HG03175 (cell line): ENCODE measurements around the gene SKAP2.
"Not testable (repeated sequence)": the region's sequence is repeated elsewhere in the genome, so short reads cannot be mapped to it uniquely, and the experiment has no call there.

Experiments used
- ATAC-seq: cut with Tn5 transposase; IDR thresholded peaks from one replicate; pipeline ENCODE4 v1.9.1; 2021; ENCODE audit warnings: mild to moderate bottlenecking, moderate library complexity; ENCODE audit not compliant: unreplicated experiment

Gene SKAP2

DNA sequence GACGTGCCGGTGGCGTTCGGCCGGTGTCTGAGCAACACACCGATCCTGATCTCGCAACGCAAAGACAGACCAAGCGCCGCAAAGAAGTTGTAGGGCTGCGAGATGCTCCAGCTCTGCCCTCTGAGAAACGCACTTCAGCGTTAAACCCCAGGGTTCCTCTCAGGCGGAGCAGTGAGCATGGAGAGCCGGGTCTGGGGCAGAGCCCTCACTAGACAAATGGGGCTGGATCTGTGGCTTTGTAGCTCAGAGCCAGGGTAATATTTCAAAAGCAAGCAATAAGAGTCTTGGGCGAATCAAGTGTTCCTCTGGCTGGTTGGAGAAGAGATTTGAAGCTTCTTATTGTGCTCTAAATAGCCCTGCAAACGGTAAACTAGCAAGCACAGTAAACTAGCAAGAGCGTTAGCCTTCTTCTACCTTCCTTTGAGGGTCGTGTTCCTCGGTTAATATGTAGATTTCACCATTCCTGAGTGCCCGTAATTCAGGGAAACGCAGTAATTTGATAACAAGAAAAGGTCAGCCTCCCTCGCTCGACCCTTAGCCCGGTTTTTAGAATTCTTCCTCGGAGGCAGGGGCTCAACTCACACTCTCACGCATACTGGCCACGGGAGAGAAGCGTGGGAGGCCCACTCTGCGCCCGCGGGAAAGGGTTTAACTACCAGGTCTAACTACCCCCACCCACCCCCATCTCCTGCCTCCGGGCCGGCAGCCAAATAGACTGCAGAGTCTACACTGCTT is 6.7 kb downstream of the SKAP2 start:
- peak; percentile 57 for ATAC-seq

- no peak for ATAC-seq
These were observed 7.3 kb downstream of the SKAP2 start for GRCh38 chr7:26857170-26857505.

GRCh38 chr7:26856176-26856985 is 8.0 kb downstream of the SKAP2 start:
- ATAC-seq, result no peak

DNA sequence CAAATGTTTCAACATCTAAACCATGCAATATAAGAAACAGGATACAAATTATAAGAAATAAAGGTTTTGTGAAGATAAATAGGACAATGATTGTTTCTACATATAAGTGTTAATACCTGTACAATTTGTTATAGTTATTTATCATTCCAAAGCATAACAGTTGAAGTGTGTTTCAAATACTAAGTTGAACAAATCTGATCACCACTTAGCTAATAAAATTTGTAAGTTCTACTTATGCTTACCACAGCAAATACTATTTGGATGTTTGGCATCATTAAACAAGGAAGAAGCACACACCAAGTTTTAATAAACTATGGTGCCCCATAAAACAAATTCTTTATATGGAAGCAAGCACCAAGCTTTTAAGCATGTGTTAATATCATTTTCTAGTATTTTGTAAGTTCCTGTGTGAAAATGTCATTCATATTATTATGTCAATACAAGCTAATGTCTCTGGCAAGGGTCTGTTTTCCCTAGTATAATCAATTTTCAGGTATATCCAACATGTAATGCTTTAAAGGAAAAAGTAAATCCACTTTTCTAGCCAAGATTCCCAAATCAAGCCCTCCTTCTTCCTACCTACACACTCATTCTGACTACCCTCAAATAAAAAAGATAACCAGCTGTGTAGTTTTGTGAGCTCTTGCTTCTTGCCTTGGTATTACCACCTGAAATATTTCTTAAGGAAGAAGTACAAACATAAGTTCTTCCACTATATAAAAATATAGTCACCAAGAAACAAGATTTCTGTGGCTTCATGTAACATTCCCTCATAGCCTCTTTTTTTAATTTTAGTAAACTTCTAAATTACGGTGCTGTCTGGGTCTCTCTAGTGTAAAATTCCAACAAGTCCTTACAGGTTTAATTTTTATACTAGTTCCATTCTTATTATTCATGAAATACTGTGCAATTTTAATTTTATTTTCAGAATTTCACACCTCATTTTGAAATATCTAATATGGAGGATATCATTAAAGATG is 9.2 kb downstream of the SKAP2 start:
- no peak for ATAC-seq

GRCh38 chr7:26853788-26854393 is 10.5 kb downstream of the SKAP2 start:
- ATAC-seq, result no peak

GRCh38 chr7:26850193-26850651 is 14.2 kb downstream of the SKAP2 start:
- ATAC-seq, result no peak

DNA sequence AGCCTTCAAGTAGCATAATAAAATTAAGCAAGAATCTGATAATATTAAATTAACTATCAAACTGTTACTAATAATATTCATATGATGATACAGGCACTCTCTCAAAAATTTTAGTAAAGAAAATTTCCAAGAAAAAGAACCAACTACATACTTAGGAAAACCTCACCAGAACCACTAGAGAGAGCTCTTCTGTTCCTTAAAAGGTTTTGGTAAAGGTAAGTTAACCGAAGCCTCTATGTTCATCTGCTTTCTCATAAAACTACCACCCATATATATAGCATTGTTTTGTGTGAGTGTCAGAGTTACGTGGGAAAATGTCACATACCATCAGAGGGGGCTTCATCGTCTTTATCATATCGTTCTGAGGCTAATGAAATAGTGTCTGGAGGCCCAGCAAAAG is 20.7 kb downstream of the SKAP2 start:
- ATAC-seq, result no peak

- ATAC-seq, result no peak
These were observed 21.5 kb downstream of the SKAP2 start for GRCh38 chr7:26842897-26843296.

DNA sequence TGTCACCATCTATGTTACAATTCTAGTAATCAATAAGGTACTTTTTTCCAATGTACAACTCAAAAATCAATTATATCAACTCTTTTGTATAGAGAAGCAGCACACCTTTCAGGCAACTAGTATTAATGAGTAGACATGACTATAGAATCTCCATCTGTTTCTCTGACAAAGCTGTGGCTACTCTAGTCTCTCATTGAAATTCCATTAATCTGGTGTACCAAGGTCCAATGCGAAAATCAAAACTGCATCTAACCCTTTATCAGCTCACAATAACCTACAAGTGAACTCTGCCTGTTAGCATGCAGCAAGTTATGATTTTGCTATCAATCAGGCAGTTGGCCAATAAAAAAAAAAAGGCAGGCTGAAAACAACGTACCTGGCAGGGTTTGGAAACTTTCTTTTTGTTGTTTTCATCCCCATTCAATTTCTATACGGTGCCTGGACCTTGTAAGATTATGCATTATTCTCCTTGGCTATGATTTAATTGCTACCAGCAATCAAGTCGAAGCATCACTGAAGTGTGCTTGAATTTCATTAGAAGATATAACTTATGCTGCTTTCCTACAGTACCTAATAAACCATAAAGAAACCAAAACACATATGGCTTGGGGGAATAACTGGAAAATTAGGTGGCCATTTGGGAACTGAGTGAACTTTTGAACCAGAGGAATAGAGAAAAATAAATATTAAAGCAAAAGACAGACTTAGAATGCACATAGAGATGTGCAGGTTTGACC is 23.2 kb downstream of the SKAP2 start:
- ATAC-seq, result no peak

DNA sequence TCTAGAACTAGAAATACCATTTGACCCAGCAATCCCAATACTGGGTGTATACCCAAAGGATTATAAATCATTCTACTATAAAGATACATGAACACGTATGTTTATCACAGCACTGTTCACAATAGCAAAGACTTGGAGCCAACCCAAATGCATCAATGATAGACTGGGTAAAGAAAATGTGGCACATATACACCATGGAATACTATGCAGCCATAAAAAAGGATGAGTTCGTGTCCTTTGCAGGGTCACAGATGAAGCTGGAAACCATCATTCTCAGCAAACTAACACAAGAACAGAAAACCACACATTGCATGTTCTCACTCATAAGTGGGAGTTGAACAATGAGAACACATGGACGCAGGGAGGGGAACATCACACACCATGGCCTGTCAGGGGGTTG is 27.6 kb downstream of the SKAP2 start:
- ATAC-seq, result not testable (repeated sequence)

DNA sequence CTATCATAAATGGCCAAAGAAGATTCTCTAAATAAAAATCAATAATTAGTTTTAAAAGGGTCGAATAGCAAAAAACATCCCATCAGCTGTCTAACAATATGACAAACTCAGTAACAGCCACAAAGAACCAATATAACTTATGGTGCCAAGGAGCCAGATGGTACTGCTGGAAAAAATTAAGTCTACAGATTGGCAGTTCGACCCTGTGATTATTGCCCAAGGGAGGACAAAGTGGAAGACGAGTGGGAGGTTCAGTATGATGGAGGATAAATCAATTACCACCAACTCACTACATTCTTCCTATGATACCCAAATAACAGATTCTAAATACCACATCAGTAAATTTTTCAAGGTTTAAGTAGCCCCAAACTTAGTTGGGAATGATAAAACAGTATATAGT is 49.0 kb downstream of the SKAP2 start:
- no peak for ATAC-seq

DNA sequence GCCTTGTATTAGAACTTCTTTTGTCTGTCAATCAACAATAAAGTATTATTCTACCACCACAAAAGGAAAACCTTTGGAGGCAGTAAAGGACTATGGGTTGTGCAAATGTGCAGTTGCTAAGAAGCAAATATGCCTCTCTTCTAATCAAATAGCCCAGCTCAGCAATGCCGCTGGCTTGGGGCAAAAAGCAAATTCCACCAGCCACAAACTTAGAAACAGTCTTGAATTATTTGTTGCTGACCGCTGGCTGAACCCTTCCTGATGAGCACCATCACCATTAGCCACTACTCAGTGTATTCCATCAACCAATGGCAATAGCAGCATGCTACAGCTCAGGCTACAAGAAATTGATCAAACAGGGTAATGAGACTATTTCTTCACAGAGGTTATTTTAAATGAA is 51.0 kb downstream of the SKAP2 start:
- no peak for ATAC-seq

DNA sequence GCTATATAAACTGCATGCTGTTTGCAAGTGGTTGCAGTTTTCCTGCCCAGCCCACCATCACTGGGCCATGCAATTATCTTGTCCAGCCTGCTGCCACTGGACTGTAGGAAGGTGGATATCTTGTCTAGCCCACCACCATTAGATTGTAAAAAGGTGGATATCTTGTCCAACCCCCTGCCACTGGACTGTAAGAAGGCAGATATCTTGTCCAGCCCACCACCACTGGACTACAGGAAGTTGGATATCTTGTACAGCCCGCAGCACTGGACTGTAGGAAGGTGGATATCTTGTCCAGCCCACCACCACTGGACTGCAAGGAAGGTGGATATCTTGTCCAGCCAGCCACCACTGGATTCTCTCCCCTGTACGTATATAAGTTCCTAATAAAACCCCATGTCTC is 69.8 kb downstream of the SKAP2 start:
- no peak for ATAC-seq

DNA sequence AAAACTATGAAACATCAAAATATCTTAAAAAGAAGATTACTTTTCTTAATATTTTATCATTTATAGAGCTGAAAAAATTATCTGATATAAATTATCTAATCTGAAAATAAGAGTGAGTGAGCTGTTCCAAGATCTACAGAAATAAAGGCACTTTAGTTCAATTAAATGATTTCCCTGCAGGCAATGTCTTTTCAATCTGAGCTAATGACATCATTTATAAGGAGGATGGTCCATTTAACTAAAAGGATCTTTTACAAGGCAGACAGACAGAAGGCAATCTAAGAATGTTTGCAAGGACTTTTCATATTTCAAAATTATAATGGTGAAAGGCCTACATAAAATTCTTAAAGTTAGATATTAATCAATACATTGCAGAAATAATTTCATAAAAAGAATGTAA is 71.8 kb downstream of the SKAP2 start:
- ATAC-seq, result no peak

DNA sequence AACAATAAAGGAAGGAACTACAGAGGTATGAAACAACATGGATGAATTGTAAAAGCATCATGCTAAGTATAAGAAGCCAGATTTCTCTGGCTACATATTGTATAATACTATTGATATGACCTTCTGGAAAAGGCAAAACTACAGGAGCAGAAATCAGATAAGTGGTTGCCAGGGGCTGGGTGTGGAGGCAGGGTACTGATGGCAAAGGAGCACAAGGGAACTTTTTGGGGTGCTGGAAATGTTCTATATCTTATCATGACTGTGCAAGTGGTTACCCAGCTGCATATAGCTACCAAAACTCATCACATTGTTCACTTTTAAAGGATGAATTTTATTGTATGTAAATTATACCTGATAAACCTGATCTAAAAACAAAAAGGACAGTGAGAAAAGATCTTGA is 72.4 kb downstream of the SKAP2 start:
- ATAC-seq, result no peak

DNA sequence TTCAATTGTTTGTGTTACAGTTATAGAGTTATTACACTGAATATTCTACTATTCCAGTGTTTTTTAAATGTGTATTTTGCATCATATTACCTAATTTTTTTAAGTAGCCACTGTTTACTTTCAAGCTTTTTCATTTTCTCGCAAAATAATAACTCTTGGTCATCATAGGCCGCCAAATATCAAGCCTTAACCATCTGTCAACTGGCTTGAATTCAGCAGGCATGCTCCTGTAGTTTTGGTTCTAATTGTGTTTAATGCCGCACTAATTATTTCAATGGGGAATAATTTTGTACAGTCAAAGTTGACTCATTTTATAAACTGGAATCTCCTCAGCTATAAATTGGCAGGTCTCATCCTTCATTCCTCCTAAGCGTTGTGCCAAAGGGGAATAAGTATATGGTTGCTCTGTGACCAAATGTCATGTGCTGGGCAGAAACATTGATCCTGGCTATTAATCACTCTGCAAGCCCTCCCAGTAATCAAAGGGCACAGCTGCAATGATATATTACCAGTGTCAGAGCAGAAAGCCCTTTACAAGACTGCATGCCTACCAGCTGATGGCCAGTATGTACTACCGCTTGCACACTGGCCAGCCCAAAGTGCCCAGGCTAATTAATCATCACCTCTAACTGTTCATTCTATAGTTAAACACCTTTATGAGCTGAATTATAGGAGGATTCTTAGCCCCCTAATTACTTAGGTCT is 74.8 kb downstream of the SKAP2 start:
- ATAC-seq, result no peak

DNA sequence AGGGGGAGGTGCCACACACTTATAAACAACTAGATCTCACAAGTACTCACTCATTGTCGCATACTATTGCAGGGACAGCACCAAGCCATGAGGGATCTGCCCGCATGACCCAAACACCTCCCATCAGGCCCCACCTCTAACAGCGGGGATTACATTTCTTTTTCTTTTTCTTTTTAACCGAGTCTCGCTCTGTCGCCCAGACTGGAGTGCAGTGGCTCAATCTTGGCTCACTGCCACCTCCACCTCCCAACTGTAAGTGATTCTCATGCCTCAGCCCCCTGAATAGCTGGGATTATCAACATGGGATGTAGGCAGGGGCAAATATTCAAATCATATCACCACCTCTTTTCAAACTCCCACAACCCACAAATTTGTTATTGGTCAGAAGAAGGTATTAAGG is 76.7 kb downstream of the SKAP2 start:
- ATAC-seq, result no peak

- ATAC-seq, result no peak
These were observed 80.3 kb downstream of the SKAP2 start for GRCh38 chr7:26784118-26784517.

DNA sequence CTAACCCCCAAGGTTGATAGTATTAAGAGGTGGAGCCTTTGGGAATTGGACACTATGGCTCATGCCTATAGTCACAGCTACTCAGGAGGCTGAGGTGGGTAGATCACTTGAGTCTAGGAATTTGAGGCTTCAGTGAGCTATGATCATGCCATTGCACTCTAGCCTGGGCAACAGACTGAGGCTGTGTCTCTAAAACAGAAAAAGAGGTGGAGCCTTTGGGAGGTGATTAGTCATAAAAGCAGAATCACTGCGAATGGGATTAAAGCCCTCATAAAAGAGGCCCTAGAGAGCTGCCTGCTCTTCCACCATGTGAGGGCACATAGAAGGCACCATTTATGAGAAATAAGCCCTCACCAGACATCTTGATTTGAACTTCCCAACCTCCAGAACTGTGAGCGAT is 81.9 kb downstream of the SKAP2 start:
- no peak for ATAC-seq
